HG03280 (cell line): Measurements from ENCODE around the gene RHOBTB3.

Experiments used
- ATAC-seq: cut with Tn5 transposase; IDR thresholded peaks from one replicate; pipeline ENCODE4 v1.9.1; 2021; ENCODE audit warnings: mild to moderate bottlenecking, moderate library complexity; ENCODE audit not compliant: unreplicated experiment

RHOBTB3 gene

DNA sequence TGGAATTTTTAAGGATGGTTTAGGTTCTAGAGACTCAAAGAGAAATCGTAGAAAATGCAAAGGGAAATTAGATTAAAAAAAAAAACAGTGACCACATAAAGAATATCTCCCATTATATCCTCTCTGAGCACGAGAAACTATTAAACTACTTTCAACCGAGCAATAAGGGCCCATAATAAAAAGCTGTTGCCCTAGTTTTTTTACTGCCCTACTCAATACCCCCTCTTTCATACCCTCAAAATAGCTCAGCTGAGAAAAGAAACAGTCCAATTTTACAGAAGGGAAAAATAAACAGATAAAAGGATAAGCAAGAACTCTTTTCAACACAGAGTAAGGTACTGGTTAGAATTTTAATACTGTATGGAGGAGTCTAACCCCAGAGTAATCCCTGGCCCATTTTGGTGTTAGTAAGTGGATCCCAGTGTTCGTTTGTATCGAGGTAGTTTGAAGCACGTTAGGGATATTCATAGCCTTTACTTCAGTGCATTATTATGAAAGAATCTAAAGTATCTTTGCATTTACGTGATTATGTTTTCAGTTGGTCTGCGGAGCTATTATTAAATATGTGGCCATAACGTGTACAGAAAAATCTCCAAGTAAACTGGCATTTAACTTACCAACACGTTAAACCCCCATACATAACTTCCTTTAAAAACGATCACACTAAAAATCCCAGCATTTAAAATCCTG lies 980 bp upstream of the RHOBTB3 start:
- ATAC-seq, result no peak

DNA sequence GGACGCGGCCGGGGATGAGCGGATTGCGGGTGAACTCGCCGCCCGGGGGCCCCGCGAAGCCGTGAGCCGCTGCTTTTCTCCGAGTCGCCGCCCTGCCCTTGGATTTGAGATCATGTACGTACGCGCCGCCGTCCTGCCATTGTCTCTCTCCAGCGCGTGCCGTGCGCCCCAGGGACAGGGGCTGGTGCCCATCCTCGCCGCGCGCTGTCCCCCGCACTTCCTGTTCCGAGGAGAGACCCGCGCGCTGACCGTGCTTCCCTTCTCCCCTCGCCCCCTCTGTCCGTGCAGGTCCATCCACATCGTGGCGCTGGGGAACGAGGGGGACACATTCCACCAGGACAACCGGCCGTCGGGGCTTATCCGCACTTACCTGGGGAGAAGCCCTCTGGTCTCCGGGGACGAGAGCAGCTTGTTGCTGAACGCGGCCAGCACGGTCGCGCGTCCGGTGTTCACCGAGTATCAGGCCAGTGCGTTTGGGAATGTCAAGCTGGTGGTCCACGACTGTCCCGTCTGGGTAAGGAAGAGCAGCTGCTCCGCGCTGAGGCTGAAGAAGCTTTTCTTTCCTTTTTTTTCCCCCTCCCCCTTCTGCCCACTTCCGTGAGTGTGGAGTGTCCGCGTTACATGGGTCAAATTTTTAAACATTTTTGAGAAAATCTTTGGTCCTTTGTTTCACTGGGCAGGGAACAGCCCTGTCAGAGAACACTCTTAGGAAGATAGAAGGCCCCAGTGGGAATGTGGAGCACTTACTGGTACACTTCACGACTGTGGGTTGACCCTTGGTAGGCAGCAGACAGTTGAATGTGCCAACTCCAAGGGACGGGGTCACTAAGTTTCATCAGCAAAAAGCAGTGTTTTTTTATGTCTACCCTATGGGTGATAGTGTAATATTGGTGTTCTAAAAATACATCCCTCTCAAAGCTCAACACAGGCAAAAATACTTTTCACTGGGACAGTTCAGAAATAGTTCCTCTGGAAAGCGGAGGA lies 727 bp downstream of the RHOBTB3 start:
- peak; percentile 37 for ATAC-seq

DNA sequence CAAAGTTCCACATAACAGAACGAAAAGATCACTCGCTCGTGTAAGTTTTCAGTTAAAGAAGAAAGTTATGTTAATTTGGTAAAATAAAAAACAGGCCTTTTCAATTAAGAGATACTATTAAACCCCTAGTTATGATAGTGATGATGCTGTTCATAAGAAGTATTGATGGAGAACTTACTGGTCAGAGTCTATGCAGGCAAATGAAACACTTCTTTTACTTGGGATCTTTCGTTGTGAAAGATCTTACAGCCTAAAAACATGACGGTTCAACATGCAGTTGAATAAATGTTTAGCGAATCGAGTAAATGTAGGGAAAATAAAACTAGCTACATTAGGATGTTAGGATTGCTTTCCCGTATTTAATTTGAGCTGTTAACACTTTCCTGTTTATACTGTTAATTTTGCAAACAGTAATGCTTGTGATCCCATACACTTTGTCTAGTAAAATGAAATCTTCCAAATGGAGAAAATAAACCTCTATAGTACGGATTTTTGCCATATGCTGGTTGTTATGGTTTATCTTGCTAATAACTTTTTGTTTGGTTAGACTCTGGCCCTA lies 2.0 kb downstream of the RHOBTB3 start:
- ATAC-seq, result no peak

GRCh38 chr5:95734187-95734586 lies 3.1 kb downstream of the RHOBTB3 start:
- ATAC-seq, result no peak

GRCh38 chr5:95734906-95735305 lies 3.8 kb downstream of the RHOBTB3 start:
- no peak for ATAC-seq

GRCh38 chr5:95735406-95735805 lies 4.3 kb downstream of the RHOBTB3 start:
- no peak for ATAC-seq

DNA sequence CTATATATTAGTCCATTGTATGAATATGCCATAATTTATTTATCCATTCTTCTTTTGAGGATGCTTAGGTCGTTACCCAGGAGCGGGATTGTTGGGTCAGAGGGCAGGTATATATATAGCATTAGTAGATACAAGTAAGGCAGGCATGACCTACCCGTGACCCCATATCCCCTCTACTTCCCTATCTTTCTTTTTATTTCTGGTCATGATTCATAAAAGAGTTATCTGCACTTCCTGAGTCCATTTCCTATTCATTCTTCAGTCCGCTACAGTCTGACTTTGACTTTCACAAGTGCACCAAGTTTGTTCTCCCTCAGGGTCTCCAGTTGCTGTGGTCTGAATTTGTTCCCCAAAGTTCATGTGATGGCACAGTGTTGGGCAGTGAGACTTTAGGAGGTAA lies 6.9 kb downstream of the RHOBTB3 start:
- no peak for ATAC-seq

DNA sequence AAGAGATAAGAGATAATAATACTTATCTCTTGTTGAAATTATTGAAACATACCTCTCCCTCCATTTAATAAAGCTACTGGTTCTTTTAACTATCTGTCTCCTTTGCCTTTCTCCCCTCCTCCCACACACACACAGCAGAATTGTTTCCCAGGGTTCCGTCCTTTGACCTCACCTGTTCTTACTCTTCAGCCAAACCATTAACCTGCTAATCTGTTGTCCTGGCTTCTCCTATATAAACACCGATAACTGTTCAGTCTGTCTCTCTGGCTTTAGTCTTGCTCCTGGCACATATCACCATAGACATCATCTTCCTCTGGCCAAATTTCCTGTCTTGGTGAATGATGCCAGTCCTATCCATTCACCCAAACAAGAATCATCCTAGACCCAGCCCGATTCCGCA lies 7.7 kb downstream of the RHOBTB3 start:
- no peak for ATAC-seq

- no peak for ATAC-seq
Observed at GRCh38 chr5:95739857-95740256, 8.7 kb downstream of the RHOBTB3 start.

DNA sequence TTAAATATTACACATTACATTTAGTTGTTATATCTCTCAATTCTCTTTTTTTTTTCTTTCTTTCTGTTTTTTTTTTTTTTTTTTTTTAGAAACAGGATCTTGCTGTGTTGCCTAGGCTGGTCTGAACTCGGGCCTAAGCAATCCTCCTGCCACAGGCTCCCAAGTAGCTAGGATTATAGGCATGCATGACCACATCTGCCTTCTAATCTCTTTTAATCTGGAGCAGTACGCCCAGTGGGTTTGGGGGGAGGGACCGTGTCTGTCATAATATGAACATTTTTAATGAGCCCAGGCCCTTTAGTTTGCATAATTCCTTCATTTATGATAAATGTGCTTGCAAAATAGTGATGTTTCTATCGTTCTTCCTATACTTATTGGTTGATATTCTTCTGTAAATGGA lies 10.3 kb downstream of the RHOBTB3 start:
- ATAC-seq, result no peak

GRCh38 chr5:95743232-95743631 lies 12.1 kb downstream of the RHOBTB3 start:
- ATAC-seq, result no peak

GRCh38 chr5:95743877-95744276 lies 12.7 kb downstream of the RHOBTB3 start:
- no peak for ATAC-seq

- no peak for ATAC-seq
Observed at GRCh38 chr5:95746194-95746593, 15.1 kb downstream of the RHOBTB3 start.

DNA sequence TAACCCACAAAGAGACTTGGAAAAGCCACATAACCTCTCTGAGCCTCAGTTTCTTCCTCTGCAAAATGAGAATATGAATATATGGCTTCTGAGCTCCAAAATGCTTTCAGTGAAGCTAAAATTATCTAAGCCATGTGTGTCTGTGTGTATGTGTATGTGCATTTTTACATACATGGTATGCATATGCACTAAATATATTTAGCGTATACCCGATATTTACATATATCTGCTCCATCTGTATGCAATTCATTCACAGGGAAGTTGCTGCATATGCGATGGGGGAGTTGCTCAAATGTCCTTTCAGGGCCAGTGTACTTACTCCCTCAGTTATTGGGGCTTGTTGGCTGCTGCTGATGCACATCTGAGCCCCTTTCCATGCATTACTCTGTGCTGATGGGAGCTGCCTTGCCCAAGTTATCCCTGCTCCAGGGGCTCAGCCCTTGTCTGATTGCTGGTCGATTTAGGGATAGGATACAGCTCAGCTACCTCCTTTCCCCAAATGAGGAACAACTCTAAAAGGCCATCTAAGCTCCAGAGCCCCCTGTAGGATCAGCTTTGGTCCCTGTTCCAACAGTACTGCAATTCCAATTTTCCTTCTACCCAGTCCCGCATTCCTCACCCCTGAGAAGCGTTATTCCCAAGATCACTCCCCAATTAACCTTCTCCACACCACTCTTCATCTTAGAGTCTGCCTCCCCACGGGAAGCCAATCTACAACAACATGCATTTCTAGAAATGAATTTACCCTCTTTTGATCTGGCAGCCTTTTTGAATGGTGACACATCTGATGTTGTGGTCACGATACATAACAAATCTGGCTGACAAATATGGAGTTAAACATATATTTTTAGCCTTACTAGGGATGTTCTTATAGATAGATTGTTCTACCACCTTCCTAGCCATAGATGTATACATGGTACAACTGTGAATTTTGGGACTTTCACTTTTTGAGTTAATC lies 15.9 kb downstream of the RHOBTB3 start:
- no peak for ATAC-seq

DNA sequence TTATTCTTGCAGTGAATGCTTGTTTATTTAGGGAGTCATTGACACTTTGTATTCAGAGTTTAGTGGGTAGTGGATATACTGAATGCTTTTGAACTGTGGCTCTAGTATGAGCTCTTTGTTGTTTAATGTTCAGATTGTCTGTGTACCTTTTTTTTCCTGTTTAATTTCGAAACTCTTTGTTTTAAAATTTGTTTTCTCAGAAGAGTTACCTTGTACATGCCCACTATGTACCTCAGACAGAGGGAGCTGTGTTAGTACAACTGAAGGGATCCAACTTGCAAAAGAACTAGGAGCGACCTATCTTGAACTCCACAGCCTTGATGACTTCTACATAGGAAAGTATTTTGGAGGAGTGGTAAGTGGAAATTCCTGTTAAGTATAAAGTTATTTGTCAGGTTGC lies 17.0 kb downstream of the RHOBTB3 start:
- ATAC-seq, result no peak

DNA sequence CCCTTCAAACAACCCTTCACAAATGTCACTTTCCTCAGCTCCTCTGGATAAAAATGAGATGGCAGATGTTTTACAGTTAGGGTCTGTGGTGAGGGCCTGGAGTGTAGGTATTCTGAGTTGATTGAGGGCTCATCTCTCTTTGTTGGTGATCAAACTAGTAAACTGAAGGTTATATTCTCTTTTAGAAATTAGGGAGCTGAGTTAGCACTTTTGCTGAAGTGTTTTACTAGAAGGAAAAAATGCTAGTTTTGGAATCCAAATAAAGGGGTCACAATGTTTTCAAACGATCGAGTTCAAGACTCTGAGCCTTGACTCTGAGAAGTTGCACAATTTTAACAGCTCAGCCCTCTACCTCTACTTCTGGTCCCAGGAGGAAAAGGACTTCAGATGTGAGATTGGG lies 23.4 kb downstream of the RHOBTB3 start:
- ATAC-seq, result no peak

- no peak for ATAC-seq
Observed at GRCh38 chr5:95759005-95759404, 27.9 kb downstream of the RHOBTB3 start.

DNA sequence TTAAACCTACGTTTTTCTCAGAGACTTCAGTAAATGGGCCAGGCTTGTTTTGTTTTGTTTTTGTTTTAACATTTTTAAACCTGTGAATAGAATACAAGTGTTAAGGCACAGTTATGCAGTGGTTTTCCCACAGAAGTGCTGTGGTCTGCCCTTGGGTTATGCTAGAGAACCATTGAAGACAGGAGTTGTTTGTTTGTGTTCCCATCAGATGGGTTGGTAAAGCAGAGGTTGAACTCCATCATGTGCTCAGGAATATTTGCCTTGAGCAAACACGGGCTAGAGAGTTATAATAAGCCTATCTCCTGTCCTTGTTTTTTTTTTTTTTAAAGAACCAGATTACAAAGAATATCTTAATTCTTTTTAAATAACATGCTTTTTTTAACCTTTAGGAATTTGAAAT lies 28.5 kb downstream of the RHOBTB3 start:
- no peak for ATAC-seq

- ATAC-seq, result peak; percentile 94
Observed at GRCh38 chr5:95760273-95761191, 29.4 kb downstream of the RHOBTB3 start.
